ENCODE results near the gene SLC29A1.

DNA sequence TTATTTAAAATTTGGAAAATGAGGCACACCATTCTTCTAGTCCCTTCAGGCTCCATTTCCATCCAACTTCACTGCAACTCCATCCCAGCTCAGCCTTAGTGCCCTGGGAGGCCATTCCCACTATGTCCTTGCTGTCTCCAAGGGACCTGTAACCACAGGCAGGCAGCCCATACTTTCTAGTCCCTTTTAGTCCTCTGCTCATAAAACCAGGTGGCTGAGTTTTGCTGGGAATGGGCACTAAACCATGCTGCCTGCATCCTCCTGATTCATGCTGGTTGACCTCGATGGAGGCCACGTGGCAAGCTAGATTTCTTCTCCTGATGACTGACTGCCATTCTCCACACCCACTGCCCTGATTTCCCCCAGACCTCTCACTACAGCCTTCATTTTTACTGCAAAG, 34.1 kb upstream of the SLC29A1 start:
- TF ChIP-seq, protein P1, sequence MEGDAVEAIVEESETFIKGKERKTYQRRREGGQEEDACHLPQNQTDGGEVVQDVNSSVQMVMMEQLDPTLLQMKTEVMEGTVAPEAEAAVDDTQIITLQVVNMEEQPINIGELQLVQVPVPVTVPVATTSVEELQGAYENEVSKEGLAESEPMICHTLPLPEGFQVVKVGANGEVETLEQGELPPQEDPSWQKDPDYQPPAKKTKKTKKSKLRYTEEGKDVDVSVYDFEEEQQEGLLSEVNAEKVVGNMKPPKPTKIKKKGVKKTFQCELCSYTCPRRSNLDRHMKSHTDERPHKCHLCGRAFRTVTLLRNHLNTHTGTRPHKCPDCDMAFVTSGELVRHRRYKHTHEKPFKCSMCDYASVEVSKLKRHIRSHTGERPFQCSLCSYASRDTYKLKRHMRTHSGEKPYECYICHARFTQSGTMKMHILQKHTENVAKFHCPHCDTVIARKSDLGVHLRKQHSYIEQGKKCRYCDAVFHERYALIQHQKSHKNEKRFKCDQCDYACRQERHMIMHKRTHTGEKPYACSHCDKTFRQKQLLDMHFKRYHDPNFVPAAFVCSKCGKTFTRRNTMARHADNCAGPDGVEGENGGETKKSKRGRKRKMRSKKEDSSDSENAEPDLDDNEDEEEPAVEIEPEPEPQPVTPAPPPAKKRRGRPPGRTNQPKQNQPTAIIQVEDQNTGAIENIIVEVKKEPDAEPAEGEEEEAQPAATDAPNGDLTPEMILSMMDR (conservative IDR thresholded peaks at IDR 0.05), result no peak
- TF ChIP-seq EZH2 (IDR thresholded peaks at IDR 0.05; ENCODE audit: low read depth), result no peak

All from PC-9 (cell line).